NCI-H774 (cell line): ENCODE measurements around the gene CNDP1.
"Not testable (repeated sequence)": the region's sequence is repeated elsewhere in the genome, so short reads cannot be mapped to it uniquely, and the experiment has no call there.

Experiments
- DNase-seq: peaks from one replicate; lab custom pipeline; 2025; lab: John Stamatoyannopoulos, UW

CNDP1 gene

DNA sequence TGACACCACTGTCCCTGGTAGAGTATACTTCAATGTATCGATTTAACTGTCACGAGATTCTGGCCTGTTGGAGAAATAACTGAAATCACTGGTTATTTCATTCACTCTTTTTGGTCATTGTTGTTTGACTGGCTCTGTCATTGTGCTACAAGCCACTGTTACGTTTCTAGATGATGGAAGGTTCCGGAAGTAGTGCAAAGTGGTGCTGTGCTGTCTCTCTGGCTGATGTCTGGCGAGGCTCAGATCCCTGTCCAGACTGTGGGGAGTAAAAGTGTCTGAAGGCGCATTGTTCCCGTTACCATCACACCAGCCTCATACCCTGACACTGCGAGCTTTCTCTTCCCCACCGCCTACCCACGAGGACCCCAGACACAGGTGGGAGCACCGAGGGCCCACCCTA lies 11.7 kb downstream of the CNDP1 start:
- DNase-seq: no peak

DNA sequence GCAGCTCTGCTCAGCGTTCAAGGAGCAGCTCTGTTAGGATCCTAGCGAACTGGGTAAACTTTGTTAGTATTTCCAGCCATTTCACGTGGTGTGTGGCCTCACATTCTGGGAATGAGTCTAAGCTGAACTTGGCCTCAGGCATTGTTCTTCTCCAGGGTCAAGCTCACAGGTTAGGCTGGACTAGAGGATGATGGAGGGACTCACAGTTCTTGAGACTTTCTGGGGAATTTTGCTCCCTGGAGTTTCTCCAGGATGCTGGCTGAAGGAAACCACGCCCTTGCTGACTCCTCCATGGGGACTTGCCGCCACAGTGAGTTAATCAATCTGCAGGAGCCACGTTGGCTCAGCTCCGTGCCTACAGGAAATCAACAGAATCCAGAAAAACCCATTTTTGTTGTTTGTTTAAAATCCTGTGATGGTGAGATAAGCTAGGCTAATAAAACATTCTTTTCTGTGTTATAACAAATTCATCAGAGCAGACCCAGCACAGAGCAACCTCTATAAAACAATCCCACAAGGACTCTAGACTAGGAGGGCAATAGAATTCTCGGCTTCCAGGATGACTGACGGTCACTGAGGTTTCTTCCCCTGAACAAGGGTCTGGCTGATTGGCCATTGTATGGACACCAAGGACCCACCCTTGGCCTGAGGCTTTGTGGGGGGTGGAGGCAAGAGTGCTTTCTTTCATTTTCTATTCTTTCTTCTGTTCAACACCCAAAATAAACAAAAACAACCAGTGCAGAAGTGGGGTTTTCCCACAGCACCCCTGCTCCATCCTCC lies 12.6 kb downstream of the CNDP1 start:
- DNase-seq: no peak

DNA sequence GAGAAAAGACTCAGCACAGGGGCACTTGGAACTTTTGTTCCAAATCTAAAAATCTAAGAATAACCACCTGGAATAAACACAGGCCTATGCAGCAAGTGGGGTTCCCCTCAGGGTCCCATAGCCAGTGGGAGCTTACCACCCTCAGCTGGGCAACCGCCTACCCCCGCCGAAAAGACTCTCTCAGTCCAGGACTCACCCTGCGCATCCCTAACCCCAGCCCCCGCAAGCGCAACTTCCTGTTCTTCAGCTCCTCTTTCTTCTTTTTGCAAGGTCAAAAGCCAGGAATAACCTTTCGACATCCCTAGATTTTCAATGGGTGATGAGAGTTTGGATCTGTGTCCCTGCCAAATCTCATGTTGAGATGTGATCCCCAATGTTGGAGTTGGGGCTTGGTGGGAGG lies 13.6 kb downstream of the CNDP1 start:
- DNase-seq: no peak

DNA sequence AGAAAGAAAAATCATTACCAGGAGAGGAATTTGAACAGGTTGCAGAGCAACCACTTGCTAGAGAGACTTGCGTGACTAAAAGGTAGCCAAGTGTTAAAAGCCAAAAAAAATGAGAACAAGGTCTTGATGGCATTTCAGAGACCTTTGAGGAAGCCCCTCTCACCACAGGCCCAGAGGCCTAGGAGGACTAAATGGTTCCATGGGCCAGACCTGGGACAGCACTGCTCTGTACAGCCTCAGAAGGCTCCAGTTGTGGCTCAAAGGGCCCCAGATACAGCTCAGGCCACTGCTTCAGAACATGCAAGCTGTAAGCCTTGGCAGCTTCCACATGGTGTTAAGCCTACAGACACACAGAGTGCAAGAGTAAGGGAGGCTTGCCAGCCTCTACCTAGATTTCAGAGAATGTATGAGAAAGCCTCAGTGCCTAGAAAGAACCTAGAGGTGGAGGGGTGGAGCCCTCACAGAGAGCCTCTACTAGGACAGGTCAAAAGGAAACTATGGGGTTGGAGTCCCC lies 15.3 kb downstream of the CNDP1 start:
- no peak for DNase-seq

DNA sequence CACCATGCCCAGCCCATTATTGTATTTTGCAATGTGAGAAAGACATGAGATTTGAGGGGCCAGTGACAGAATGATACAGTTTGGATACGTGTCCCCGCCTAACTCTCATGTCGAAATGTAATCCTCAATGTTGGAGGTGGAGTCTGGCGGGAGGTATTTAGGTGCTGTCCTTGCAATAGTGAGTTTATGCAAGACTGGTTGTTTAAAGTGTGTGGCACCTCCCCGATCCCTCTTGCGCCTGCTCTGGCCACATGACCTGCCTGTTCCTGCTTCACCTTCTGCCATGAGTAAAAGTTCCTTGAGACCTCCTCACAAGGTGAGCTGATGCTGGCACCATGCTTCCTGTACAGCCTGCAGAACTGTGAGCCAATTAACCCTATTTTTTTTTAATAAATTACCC lies 16.6 kb downstream of the CNDP1 start:
- no peak for DNase-seq

DNA sequence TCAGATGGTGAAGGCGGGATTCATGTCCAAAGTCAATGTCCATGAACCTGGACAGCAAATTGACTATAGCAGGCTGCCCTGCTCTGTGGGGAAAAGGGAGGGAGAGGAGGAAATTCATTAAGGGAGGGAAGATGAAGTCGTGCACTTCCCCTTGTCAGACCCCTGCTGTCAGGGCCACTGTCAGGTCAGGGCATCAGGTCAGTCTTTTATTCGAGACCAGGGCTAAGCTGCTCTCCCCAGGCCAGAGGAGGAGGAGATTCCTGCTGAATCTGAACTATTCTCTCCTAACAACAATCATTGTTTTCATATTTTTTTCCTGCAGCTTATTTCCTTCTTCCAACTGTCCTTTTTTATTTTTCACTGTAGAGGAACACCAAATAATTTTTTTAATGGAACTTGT lies 17.2 kb downstream of the CNDP1 start:
- DNase-seq: no peak

DNA sequence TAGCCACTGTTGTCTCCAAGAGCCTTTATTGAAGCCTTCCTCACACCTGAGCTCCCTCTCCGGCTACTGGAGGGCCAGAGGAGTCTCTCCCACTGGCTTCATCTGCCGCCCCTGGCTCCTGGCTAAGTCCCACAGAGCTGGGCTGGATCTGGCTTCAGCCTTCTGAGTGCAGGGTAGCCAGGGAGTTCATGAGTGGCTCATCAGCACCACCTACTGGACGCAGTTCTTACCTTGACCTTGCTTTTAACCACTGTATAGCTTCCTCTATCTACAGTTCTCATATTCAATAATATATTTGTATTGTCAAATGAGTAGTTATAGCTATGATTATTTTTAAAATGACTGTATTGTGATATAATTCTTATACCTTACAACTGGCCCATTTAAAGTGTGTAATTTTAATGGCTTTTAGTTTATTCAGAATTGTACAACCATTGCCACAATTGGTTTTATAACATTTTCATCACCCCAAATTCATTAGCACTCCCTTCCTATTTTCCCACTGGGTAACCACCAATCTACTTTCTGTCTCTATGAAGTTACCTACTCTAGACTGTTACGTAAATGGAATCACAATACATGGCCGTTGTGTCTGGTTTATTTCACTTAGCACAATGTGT lies 17.7 kb downstream of the CNDP1 start:
- DNase-seq: peak; percentile 77

DNA sequence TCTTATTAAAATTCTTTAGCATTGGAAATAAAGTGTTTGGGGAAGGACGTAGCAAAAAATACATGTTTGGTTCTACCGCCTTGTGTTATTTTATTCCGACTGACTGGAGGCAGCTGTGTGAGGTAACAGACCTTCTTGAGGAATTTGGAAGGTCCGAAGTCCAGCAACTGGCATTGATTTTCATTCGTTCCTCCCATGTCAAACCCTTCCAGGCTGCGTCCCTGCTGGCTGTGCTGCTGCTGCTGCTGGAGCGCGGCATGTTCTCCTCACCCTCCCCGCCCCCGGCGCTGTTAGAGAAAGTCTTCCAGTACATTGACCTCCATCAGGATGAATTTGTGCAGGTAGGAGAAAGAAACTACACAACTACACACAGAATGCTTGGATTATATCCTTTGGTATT lies 21.8 kb downstream of the CNDP1 start:
- DNase-seq: no peak

DNA sequence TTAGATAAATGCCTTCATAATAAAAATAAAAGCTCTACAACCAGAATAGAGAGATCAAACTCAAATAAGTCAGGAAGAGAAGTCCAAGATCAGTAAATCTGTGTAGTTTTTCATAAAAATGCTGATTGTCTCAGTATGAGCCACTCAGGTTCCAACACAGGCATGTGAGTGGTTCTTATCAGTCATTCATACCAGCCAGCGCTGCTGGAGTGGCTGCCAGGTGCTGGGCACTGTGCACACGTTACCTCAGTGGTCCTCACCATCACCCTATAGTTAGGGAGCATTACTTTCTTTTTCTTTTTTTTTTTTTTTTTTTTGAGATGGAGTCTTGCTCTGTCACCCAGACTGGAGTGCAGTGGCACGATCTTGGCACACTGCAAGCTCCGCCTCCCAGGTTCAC lies 23.8 kb downstream of the CNDP1 start:
- no peak for DNase-seq

DNA sequence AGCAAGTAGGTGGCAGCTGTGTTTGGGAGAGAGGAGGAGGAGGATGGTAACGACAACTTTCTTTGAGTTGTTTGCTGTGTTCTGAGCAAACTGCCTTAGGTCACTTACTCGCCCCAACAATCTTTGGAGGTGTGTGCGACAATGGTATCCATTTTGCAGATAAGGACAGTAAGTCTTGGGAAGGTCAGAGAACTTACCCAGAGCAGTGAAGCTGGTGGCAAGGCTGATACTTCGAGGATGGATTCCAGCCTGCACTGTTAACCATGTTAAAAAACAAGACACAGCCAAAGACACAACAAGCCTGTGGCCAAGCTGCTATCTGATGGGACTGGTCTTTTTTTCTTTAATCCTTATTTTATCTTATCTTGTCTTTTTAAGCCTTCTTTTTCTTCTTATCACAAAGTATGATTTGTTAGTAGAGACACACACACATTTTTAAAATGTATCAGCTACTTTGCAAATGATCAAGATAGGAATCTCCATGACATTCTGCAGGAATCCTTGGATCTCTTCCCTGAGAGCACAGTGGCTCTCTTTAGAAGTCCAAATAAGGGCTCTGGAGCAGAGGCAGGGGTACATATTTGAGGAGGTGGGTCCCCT lies 27.9 kb downstream of the CNDP1 start:
- no peak for DNase-seq

DNA sequence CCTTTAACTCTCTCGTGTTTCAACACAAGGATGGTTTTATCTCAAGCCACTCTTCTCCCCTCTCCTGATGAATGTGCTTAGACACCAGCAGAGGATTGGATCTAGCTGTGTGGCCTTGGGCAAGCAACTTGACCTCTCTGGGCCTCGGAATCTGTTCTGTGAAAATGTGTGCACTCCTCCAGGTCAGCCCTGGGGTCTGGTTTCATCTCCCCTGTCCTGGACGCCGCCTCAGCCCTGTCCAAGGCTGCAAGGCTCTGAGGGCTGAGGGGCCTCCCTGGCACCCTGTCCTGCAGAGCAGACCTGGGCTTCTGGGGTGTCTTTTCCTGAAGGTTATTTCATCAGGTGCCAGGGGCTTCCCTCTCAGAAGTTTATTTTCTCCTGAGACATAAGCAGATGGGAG lies 28.5 kb downstream of the CNDP1 start:
- no peak for DNase-seq

DNA sequence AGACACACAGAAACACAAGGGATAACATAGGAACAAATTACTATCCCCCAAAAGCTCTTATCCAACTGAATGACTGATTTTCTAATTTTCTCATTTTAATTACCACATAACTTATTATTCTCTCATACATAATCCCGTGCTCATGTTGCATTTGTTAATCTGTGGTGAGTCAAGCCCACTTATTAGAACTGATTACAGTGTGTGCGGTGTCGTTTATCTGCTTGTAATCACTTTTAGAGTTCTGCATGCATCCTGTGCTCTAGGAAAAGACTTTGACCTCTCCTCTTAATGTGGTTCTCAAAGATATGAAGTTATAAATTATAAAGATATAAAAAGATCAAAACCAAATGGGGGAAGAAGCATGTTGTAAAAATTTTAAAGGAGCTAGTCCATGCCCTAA lies 29.7 kb downstream of the CNDP1 start:
- no peak for DNase-seq

DNA sequence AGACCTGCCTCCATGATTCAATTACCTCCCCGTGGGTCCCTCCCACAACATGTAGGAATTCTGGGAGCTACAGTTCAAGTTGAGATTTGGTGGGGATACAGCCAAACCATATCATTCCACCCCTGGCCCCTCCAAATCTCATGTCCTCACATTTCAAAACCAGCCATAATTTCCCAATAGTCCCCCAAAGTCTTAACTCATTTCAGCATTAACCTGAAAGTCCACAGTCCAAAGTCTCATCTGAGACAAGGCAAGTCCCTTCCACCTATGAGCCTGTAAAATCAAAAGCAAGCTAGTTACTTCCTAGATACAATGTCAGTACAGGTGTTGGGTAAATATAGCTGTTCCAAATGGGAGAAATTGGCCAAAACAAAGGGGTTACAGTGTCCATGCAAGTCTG lies 30.9 kb downstream of the CNDP1 start:
- DNase-seq: not testable (repeated sequence)

DNA sequence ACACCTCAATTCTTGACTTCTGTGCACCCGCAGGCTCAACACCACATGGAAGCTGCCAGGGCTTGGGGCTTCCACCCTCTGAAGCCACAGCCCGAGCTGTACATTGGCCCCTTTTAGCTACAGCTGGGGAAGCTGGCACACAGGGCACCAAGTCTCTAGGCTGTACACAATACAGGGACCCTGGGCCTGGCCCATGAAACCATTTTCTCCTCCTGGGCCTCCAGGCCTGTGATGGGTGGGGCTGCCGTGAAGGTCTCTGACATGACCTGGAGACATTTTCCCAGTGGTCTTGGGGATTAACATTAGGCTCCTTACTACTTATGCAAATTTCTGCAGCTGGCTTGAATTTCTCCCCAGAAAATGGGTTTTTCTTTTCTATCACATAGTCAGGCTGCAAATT lies 31.7 kb downstream of the CNDP1 start:
- not testable (repeated sequence) for DNase-seq

DNA sequence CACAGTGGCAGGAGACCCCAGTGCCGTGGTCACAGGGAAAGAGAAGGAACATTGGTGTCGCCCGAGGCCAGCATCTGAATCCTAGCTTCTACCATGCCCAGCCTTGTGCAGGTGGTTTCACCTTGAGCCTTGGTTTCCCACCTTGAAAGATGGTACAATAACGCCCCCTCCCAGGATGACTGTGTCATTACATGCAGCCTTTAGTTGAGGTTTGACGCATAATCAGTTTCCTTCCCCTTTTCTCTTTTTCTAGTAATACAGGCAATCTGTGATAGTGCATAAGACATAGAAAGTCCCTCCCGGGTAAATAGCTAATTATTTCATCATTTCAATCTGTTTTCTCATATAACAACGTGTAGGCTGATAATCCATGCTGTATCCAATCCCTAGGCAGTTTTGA lies 33.5 kb downstream of the CNDP1 start:
- DNase-seq: no peak

DNA sequence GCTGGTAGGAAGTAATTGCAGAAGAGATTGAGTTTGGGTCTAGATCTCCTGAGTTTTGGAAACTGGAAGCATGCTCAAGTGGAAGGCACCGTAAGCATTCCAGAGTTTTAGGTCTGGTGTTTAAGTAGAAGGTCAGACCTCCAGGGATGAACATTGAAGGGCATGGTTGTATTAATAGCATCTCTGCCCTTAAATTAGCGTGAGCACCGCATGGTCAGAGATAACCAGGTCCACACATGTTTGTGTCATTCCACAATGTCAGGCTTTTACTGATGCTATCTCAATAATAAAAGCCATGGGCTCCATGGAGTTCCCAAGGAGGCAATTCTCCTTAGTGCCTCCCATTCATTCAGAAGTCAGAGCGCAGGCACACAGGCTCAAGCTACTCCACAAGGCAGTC lies 35.1 kb downstream of the CNDP1 start:
- DNase-seq: no peak

DNA sequence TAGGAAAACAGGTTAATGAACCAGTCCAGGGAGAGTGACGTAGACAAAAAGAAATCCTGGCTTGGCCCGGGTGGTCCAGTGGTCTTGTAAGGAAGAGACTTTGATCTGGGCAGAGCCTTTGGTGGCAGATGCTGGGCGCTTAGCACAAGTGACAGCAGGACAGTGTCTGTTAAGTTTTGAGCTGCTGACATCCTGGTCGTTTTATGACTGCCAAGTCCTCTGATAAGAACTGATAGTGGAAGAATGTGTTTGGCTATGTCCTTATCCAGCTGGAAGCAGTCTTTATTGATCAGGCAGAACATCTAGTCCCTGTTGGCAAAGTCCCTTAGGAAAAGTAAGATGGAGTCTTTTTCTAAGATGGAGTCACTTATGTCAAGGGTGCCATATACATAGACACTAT lies 36.0 kb downstream of the CNDP1 start:
- no peak for DNase-seq

DNA sequence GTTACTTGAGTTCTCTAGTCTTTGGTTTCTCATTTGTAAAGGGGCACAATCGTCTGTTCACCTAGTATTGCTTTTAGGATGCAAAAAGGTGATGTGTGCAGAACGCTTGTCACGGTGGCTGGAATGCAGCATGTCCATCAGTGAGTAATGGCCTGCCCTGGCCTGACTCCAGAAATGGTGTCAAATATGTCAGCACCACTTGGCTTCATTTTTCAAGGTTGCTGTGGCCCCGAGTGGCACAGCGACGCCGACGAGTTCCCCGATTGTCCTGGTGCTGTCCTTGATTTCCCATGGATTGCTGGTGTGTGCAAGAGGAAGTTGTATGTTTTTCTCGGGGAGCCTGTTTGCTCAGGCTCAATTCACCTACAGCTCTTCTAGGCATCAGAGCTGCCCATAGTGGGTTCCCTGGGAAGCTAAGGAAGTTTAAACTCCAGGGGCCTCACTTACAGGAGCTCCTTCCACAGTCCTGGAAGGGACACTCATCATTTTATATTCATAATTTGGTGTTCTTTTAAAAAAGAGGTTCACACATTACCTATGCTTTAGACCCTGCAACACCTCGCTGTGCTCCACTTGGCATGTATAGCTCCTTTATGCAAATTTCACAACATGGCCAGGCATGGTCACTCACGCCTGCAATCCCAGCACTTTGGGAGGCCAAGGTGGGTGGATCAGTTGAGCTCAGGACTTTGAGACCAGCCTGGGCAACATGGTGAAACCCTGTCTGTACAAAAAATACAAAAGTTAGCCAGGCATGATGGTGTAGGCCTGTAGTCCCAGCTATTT lies 37.8 kb downstream of the CNDP1 start:
- DNase-seq: no peak

DNA sequence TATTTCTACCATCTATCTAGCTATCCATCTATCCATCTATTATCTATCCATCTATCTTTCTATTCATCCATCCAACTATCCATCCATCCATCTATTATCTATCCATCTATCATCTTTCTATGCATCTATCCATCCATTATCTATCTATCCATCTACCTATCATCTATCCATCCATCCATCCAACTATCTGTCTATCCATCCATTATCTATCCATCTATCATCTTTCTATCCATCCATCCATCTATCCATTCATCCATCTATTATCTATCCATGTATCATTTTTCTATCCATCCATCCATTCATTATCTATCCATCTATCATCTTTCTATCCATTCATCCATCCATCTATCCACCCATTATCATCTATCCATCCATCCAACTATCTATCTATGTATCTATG lies 38.8 kb downstream of the CNDP1 start:
- DNase-seq: no peak

DNA sequence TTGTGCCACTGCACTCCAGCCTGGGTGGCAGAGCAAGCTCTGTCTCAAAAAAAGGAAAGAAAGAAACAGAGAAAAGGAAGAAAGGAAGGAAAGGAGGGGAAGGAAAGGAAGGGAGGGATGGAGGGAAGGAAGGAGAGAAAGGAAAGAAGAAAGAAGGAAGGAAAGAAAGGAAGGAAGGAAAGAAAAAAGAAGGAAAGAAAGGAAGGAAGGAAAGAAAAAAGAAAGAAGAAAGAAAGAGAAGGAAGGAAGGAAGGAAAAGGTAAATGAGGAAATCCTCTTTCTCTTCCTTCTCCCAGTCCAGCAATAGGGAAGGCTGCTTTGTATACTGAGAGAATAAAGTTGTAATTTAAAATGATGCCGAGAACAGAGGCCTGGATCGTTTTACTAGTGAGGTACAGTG lies 40.6 kb downstream of the CNDP1 start:
- no peak for DNase-seq

DNA sequence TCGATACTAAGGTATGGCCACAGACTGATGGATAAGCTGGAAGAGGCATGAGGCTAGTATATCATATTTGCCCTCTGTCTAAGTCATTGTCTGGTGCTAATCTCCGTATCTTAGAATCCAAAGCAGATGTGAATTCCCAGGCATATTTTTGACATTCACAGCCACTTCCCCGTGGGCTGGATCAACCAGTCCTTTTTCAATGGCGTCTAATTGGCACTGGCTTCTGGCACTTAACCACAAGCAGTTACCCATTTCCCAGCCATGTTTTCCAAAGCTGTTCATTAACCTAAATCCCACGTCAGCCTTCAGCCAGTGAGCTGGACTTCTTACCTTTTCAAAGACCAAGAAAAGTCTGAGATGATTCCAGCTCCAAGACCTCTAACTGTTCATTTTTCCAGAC lies 42.7 kb downstream of the CNDP1 start:
- DNase-seq: no peak

DNA sequence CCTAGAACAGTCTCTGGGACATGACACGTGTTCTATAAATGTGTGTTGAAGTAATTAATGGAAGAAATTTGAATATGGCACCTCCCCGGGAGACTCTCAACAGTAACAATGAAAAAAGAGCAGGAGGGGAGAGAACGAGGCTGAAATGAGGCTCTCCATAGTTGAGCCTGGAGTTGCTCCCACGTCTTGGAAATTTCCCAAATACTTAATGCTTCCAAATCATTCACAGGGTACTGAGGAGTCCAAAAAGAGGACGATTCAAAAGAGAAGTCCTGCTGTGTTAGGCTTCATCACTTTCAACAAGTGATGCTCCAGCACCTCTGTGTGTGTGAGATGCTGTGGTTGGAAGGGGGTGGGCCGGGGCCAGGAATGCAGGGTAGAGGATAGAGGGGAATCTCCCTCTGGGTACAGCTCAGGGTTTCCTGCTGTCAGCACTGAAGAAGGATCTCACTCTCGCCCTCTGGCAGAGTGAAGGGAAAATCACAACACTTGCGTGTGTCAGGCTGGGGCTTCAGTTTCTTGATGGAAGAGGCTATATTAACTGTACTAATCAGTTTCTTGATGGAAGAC lies 45.3 kb downstream of the CNDP1 start:
- no peak for DNase-seq
